ENCODE data around the gene TBC1D9. TPM values are rescaled to one million over a fixed set of nuclear protein-coding genes. Genes with fewer than 3 reads are reported as not detected.

TBC1D9 gene
- total RNA-seq, 5 donors from 2014 or later (not counting 1 experiment from before 2014, with no cell fraction given): 0.56 to 4.2 (median 1.2) TPM

GRCh38 chr4:140732780-140733179 lies 23.4 kb downstream of the TBC1D9 start:
- no peaks in the 10 kb centered on the region for H3K36me3 ChIP-seq (ENCODE audit: control insufficient read depth in 2 of 2, extremely low read depth in 1 of 2, insufficient read depth in 1 of 2, low read length in 1 of 2)
- no peak overlapping the region for H3K4me3 ChIP-seq (ENCODE audit: control insufficient read depth in 1 of 2, extremely low read depth in 1 of 2, low read length in 1 of 2)
- ChIA-PET POLR2A (no interaction called here), CTCF (no interaction called here)
- H3K27me3 ChIP-seq (replicated peaks in 1 of 2; ENCODE audit: control insufficient read depth in 2 of 2, extremely low read depth in 1 of 2, insufficient read depth in 2 of 2, low read length in 1 of 2): peaks cover 0 to 3% of the 10 kb centered on the region in 2 experiments
- Mint-ChIP-seq H3K9me3 (no peaks in the 10 kb centered on the region), H3K4me3 (no peak overlapping the region), H3K27ac (no peak overlapping the region), H3K27me3 (peaks cover 5 to 13% of the 10 kb centered on the region in 2 donors), H3K4me1 (no peaks in the 10 kb centered on the region), H3K36me3 (no peaks in the 10 kb centered on the region)
- no peak for DNase-seq
- H3K9me3 ChIP-seq: no peaks in the 10 kb centered on the region
- no peaks in the 10 kb centered on the region for H3K4me1 ChIP-seq (ENCODE audit: control insufficient read depth in 1 of 2, extremely low read depth in 1 of 2, insufficient read depth in 2 of 2, low read length in 2 of 2)
- H3K27ac ChIP-seq (ENCODE audit: low read length): no peak overlapping the region
- no peak for ATAC-seq (replicated peaks in 1 of 4)
- WGBS (ENCODE audit: insufficient coverage): 57% methylated on average over 1 of the region's 2 CpGs

- Mint-ChIP-seq H3K36me3 (no peaks in the 10 kb centered on the region), H3K9me3 (no peaks in the 10 kb centered on the region), H3K4me1 (no peaks in the 10 kb centered on the region), H3K27me3 (peaks cover 3 to 7% of the 10 kb centered on the region in 2 donors), H3K27ac (no peak overlapping the region), H3K4me3 (no peak overlapping the region)
- no CpG with 5 or more reads among the region's 6 CpGs for whole genome bisulfite sequencing (ENCODE audit: insufficient coverage)
- Histone ChIP-seq H3K4me1 (ENCODE audit: control insufficient read depth in 1 of 2, extremely low read depth in 1 of 2, insufficient read depth in 2 of 2, low read length in 2 of 2) (no peaks in the 10 kb centered on the region), H3K36me3 (ENCODE audit: control insufficient read depth in 2 of 2, extremely low read depth in 1 of 2, insufficient read depth in 1 of 2, low read length in 1 of 2) (no peaks in the 10 kb centered on the region), H3K9me3 (no peaks in the 10 kb centered on the region), H3K27ac (ENCODE audit: low read length) (no peak overlapping the region), H3K4me3 (ENCODE audit: control insufficient read depth in 1 of 2, extremely low read depth in 1 of 2, low read length in 1 of 2) (no peak overlapping the region), H3K27me3 (replicated peaks in 1 of 2; ENCODE audit: control insufficient read depth in 2 of 2, extremely low read depth in 1 of 2, insufficient read depth in 2 of 2, low read length in 1 of 2) (peaks cover 0 to 3% of the 10 kb centered on the region in 2 experiments)
- no peak for DNase-seq
- ChIA-PET CTCF (no interaction called here), POLR2A (no interaction called here)
- ATAC-seq (replicated peaks in 1 of 4): no peak
Measured at GRCh38 chr4:140729344-140730049, 26.7 kb downstream of the TBC1D9 start.

GRCh38 chr4:140726776-140727500 lies 29.2 kb downstream of the TBC1D9 start:
- Histone ChIP-seq H3K4me3 (ENCODE audit: control insufficient read depth in 1 of 2, extremely low read depth in 1 of 2, low read length in 1 of 2) (no peak overlapping the region), H3K27me3 (replicated peaks in 1 of 2; ENCODE audit: control insufficient read depth in 2 of 2, extremely low read depth in 1 of 2, insufficient read depth in 2 of 2, low read length in 1 of 2) (no peaks in the 10 kb centered on the region), H3K36me3 (ENCODE audit: control insufficient read depth in 2 of 2, extremely low read depth in 1 of 2, insufficient read depth in 1 of 2, low read length in 1 of 2) (no peaks in the 10 kb centered on the region), H3K27ac (ENCODE audit: low read length) (no peak overlapping the region), H3K4me1 (ENCODE audit: control insufficient read depth in 1 of 2, extremely low read depth in 1 of 2, insufficient read depth in 2 of 2, low read length in 2 of 2) (no peaks in the 10 kb centered on the region), H3K9me3 (no peaks in the 10 kb centered on the region)
- Mint-ChIP-seq H3K36me3 (no peaks in the 10 kb centered on the region), H3K4me3 (no peak overlapping the region), H3K27me3 (peaks cover 3% of the 10 kb centered on the region in 2 donors), H3K4me1 (peaks cover 0 to 1% (median 0%) of the 10 kb centered on the region in 3 donors), H3K9me3 (no peaks in the 10 kb centered on the region), H3K27ac (no peak overlapping the region)
- ATAC-seq (replicated peaks in 1 of 4): no peak
- no peak for DNase-seq
- POLR2A ChIA-PET: no interaction called here
- WGBS (ENCODE audit: insufficient coverage): 33% methylated on average over 1 of the region's 3 CpGs
- CTCF ChIA-PET: no interaction called here

- no peak overlapping the region for H3K4me3 ChIP-seq (ENCODE audit: control insufficient read depth in 1 of 2, extremely low read depth in 1 of 2, low read length in 1 of 2)
- Mint-ChIP-seq H3K36me3 (no peaks in the 10 kb centered on the region), H3K4me1 (peaks cover 11 to 15% (median 13%) of the 10 kb centered on the region in 3 donors), H3K4me3 (no peak overlapping the region), H3K27ac (no peak overlapping the region), H3K27me3 (peaks cover 3% of the 10 kb centered on the region in 2 donors), H3K9me3 (no peaks in the 10 kb centered on the region)
- H3K9me3 ChIP-seq: no peaks in the 10 kb centered on the region
- ChIA-PET POLR2A (no interaction called here), CTCF (no interaction called here)
- H3K27me3 ChIP-seq (replicated peaks in 1 of 2; ENCODE audit: control insufficient read depth in 2 of 2, extremely low read depth in 1 of 2, insufficient read depth in 2 of 2, low read length in 1 of 2): no peaks in the 10 kb centered on the region
- no CpG with 5 or more reads among the region's 5 CpGs for WGBS (ENCODE audit: insufficient coverage)
- DNase-seq: no peak
- H3K27ac ChIP-seq (ENCODE audit: low read length): no peak overlapping the region
- peaks cover 0 to 6% of the 10 kb centered on the region in 2 experiments for H3K4me1 ChIP-seq (ENCODE audit: control insufficient read depth in 1 of 2, extremely low read depth in 1 of 2, insufficient read depth in 2 of 2, low read length in 2 of 2)
- ATAC-seq (replicated peaks in 1 of 4): no peak
- H3K36me3 ChIP-seq (ENCODE audit: control insufficient read depth in 2 of 2, extremely low read depth in 1 of 2, insufficient read depth in 1 of 2, low read length in 1 of 2): no peaks in the 10 kb centered on the region
Measured at GRCh38 chr4:140725556-140725955, 30.6 kb downstream of the TBC1D9 start.

GRCh38 chr4:140724760-140725159 lies 31.4 kb downstream of the TBC1D9 start:
- Mint-ChIP-seq H3K36me3 (no peaks in the 10 kb centered on the region), H3K4me3 (no peak overlapping the region), H3K4me1 (peaks cover 11 to 19% (median 15%) of the 10 kb centered on the region in 3 donors), H3K27ac (no peak overlapping the region), H3K9me3 (no peaks in the 10 kb centered on the region), H3K27me3 (peaks cover 3% of the 10 kb centered on the region in 2 donors)
- H3K27ac ChIP-seq (ENCODE audit: low read length): no peak overlapping the region
- WGBS (ENCODE audit: insufficient coverage): 100% methylated on average over 1 of the region's 5 CpGs
- DNase-seq (no peak), ATAC-seq (replicated peaks in 1 of 4) (no peak)
- CTCF ChIA-PET: no interaction called here
- no peaks in the 10 kb centered on the region for H3K9me3 ChIP-seq
- no peaks in the 10 kb centered on the region for H3K27me3 ChIP-seq (replicated peaks in 1 of 2; ENCODE audit: control insufficient read depth in 2 of 2, extremely low read depth in 1 of 2, insufficient read depth in 2 of 2, low read length in 1 of 2)
- no peak overlapping the region for H3K4me3 ChIP-seq (ENCODE audit: control insufficient read depth in 1 of 2, extremely low read depth in 1 of 2, low read length in 1 of 2)
- no peaks in the 10 kb centered on the region for H3K36me3 ChIP-seq (ENCODE audit: control insufficient read depth in 2 of 2, extremely low read depth in 1 of 2, insufficient read depth in 1 of 2, low read length in 1 of 2)
- POLR2A ChIA-PET: no interaction called here
- H3K4me1 ChIP-seq (ENCODE audit: control insufficient read depth in 1 of 2, extremely low read depth in 1 of 2, insufficient read depth in 2 of 2, low read length in 2 of 2): peaks cover 0 to 6% of the 10 kb centered on the region in 2 experiments

- peak overlapping the region; percentile 60 to 70 (median 64) for H3K4me3 Mint-ChIP-seq
- peak overlapping the region in 1 of 2 donors; percentile 49 for H3K4me3 ChIP-seq (ENCODE audit: control insufficient read depth in 1 of 2, extremely low read depth in 1 of 2, low read length in 1 of 2)
- H3K36me3 ChIP-seq (ENCODE audit: control insufficient read depth in 2 of 2, extremely low read depth in 1 of 2, insufficient read depth in 1 of 2, low read length in 1 of 2): no peaks in the 10 kb centered on the region
- no peaks in the 10 kb centered on the region for H3K27me3 Mint-ChIP-seq
- POLR2A ChIA-PET: no interaction called here
- H3K27me3 ChIP-seq (replicated peaks in 1 of 2; ENCODE audit: control insufficient read depth in 2 of 2, extremely low read depth in 1 of 2, insufficient read depth in 2 of 2, low read length in 1 of 2): no peaks in the 10 kb centered on the region
- H3K4me1 ChIP-seq (ENCODE audit: control insufficient read depth in 1 of 2, extremely low read depth in 1 of 2, insufficient read depth in 2 of 2, low read length in 2 of 2): peaks cover 0 to 6% of the 10 kb centered on the region in 2 experiments
- no peaks in the 10 kb centered on the region for H3K36me3 Mint-ChIP-seq
- ATAC-seq (replicated peaks in 1 of 4): no peak
- H3K9me3 ChIP-seq: no peaks in the 10 kb centered on the region
- WGBS (ENCODE audit: insufficient coverage): 55% methylated on average over 3 of the region's 9 CpGs
- peaks cover 11 to 26% (median 15%) of the 10 kb centered on the region in 3 donors for H3K4me1 Mint-ChIP-seq
- peak overlapping the region in 1 of 2 donors; percentile 55 for H3K27ac Mint-ChIP-seq
- H3K9me3 Mint-ChIP-seq: no peaks in the 10 kb centered on the region
- DNase-seq: no peak
- CTCF ChIA-PET: no interaction called here
- no peak overlapping the region for H3K27ac ChIP-seq (ENCODE audit: low read length)
Measured at GRCh38 chr4:140720387-140721304, 35.5 kb downstream of the TBC1D9 start.
